T-helper 2 cell (primary cell): ENCODE results near the gene TK1.
"Not testable (repeated sequence)": the region's sequence is repeated elsewhere in the genome, so short reads cannot be mapped to it uniquely, and the experiment has no call there.

Source experiments
- DNase-seq, 5 experiments: peaks; one replicate each; pipeline versions ENCODE4 v3.0.0 to v3.0.0-alpha.2; 2012 to 2022
- total RNA-seq, 2 donors: gene quantifications; one replicate each; lab custom pipeline; 2026; lab: John Stamatoyannopoulos, UW

The TK1 gene, protein sequence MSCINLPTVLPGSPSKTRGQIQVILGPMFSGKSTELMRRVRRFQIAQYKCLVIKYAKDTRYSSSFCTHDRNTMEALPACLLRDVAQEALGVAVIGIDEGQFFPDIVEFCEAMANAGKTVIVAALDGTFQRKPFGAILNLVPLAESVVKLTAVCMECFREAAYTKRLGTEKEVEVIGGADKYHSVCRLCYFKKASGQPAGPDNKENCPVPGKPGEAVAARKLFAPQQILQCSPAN
- 0.94 to 4.2 reads per million in 2 donors for total RNA-seq

DNA sequence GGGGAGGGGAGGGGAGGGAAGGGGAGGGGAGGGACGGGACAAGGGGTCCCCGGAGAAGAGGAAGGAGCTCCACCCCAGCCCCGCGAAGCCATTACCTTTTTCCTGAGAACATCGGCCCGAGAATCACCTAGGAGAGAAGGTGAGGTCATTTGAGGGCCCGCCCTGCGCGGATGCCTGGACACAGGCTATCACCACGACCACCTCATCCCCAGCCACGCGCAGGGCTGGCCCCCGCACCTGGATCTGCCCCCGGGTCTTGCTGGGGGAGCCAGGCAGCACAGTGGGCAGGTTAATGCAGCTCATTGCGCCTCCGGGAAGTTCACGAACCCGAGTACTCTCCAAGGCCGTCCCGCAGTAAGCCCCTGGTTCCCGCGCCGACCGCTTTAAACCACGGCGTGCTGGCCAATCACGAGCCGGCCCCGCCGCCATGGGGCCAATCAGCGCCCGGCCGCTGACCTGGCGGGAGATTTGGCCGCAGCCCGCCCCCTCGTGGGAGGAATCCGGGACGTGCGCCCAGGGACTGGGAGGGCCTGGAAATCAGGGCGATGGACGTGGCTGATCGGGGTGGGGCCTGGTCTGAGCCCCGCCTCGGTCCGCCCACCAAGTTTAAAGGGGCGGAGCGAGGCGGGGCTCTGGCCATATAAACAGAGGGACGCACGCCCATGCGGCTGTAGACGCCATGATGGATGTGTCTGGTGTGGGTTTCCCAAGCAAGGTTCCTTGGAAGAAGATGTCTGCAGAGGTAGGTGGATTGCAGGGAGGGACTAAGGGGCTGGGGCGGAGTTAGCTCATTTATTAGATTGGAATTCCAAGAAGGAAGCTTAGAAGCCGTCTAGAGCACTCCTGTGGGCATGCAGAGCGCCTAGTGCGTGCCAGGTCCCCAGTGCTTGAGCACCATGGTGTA, at the start of gene TK1, which contains the start of gene AFMID:
TK1 (minus strand) TSS at position 361 of the 904 bp plus-strand sequence; CDS start at position 303, 58 bp downstream.
AFMID (plus strand) TSS at position 671 of the 904 bp plus-strand sequence; CDS start at position 680, 9 bp downstream.
- DNase-seq, result peak; percentile 62 to 95 (median 74)

DNA sequence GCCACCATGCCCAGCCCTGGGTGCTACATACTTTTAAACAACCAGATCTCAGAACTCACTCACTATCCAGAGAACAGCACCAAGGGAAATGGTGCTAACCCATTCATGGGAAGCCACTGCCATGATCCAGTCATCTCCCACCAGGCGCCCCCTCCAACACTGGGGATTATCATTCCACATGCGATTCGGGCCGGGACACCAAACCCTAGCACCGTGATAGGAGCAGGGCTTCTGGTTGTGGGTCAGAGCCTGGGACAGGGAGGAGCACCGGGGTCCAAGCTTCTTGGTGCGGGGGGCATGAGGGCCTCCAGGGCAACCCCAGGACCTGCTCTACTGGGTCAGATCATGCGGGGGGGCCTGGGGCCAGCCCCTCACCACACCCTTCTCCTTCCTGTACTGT, 49.0 kb upstream of the TK1 start:
- no peak for DNase-seq

DNA sequence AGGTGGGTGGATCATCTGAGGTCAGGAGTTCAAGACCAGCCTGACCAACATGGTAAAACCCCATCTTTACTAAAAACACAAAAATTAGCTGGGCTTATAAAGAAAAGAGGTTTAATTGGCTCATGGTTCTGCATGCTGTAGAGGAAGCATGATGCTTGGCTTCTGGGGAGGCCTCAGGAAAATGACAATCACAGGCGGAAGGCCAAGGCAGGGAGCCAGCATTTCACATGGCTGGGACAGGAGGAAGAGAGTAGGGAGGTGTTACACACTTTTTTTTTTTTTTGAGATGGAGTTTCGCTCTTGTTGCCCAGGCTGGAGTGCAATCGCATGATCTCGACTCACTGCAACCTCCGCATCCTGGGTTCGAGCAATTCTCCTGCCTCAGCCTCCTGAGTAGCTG, 48.2 kb upstream of the TK1 start:
- DNase-seq, result not testable (repeated sequence)

DNA sequence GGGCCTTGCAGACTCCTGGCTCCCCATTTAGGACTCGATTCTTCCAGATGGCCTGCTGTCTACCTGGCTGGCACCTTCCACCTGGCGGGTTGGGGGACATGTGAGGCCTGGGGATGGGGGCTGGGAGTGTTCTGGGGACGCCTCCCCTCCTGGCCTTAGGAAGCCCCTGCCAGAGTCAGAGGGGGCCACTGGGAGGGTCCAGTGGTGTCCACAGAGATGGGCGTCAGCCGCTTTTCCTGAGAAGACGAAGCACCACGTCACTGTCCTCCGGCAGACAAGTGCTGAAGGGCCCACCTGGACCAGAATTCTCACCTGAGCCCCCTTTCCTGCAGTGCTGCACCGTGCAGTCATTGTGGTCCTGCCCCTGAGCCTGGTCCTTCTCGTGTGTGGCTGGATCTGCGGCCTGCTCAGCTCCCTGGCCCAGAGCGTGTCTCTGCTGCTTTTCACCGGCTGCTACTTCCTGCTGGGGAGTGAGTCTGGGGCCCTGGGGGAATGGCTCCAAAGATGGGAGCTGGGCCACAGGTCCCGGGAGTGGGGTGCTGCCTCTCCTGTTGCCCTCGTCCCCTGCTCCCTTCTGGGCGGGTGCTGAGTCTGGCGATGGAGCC, 47.5 kb upstream of the TK1 start:
- no peak for DNase-seq

DNA sequence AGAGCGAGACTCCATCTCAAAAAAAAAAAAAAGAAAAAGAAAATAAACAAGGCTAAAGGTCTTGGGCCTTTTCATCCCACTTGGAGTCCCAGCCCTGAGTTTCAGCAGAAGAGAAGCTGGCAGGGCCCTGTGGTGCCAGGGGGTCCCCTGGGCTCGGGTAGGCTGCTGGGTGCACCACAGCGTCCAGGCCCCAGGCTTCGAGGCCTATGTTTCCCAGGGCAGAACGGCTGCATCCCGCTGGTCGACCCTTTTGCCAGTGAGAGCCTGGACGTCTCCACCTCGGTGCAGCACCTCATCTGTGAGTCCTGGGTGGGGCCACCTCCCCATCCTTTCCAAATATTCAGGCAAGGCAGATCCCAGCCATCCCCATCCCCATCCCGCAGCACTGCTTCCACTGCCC, 46.8 kb upstream of the TK1 start:
- no peak for DNase-seq

DNA sequence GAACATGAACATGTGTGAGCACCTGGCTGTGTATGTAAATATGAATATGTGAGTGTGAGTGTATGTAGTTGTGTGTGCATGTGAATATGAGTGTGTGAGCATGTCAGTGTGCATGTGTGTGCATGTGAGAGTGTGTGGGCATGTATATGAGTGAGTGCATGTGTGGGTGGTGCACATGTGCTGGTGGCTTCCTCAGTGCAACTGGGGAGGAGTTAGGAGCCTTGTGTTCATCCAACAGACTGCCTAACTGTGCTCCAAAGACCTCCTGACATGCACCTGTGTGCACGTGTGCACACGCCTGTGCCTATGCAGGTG, 46.0 kb upstream of the TK1 start:
- no peak for DNase-seq

DNA sequence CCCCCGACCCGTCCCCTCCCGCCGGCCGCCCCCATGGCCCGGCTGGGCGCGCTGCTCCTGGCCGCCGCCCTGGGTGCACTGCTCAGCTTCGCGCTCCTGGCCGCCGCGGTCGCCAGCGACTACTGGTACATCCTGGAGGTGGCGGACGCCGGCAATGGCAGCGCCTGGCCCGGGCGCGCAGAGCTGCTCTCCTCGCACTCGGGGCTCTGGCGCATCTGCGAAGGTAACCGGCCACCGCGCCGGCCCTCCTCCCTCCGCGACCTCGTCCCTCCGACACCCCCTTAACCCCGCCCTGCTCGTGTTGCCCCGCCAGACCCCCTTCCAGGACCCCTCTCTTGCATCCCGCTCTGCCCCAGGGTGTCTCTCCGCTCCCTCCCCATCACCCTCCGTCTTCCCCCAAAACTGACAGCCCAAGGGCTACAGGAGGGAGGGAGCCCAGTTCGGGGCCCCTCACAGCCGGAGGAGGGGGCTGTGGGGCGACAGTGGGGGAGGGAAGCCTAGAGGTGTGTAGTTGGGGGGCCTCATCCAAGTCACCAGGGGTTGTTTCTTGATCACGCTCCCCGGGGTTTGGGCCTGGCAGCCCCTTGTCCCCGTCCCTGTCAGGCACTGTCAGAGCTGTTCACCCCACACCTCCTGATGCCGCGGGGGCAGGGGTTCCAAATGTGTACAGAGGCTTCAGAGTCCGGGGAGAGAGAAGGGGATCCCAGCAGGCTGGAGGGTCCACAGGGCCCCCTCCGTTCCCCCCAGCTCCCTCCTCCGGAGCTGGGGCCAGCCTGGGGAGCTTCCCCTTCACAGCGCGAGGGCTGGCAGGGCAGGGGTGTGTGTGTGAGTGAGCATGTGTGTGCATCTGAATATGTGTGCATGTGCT, 45.4 kb upstream of the TK1 start:
- DNase-seq, result peak in 1 of 5 experiments; percentile 42

DNA sequence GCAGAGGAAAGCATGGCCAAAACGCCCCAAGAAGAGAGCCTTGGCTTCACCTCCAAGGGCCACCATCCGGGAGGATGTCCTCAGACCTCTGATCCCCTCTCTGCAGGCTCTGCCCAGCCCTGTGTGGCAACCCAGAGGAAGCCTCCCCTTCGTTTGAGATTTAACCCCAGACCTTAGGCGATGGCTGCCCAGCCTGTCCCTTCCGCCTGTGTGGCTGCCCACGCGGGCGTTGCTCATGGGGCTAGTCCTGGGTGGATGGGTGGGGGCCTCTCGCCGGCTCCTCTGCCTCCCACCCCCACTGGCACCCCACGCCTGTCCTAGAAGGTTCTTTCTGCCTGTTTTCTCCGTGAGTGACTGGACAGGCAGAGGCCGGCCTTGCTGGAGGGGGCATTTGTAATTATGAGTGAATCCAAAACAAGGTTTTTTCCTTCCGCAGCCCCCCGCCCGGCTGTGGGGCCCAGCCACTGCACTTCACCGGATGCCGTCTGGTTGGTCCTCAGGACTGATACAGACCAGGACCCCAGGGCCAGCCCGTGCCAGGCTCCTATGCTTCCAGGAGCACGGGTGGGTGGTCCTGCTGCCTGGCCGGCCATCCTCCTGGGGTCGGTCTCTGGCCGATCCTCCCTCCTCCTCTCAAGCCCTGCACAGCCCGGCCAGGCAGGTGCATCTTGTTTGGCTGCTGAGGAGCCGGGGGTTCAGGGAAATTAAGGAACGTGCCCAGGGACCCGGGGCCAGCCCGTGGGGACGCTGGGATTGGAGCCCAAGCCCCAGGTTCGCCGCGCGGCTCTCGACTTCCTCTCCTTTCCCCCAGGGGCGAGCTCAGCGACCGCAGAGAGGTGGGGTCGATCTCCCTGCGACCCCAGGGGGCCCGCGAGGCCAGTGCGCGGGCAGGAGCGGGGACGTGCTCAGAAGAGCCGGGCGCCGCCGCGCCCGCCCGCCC, 44.4 kb upstream of the TK1 start, which contains the start of gene TMEM235:
TMEM235 (plus strand) TSS at position 636 of the 940 bp plus-strand sequence. CDS start 393 bp downstream, outside the sequence.
- no peak for DNase-seq

DNA sequence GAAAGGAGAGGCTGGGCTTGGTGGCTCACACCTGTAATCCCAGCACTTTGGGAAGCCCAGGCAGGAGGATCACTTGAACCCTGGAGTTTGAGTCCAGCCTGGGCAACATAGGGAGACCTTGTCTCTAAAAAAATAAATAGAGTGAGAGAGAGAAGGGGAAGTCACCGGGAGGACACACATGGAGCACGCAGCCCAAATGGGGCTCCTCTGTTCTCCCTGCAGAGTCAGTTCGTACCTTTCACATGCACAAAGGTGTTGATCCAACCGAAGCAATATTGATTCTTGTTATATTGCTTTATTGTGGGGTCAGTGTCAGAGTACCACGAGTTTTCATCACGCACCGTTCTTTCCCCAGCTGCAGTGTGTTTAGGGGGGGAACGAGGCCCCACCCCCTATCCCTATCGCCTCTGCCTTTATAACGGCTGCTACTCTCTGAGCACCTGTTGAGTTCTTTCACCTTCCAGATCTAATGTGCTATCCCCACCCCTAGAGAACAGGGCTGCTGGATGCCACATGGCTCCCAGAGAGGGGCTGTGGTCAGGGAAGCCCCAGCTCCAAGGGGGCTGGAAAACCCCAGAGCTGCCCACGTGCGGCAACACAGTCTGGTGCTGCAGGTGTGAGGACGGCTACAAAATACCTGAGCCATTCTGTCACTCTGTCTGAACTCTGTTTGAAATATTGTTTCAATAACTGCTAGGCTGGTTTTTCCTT, 43.6 kb upstream of the TK1 start:
- no peak for DNase-seq

DNA sequence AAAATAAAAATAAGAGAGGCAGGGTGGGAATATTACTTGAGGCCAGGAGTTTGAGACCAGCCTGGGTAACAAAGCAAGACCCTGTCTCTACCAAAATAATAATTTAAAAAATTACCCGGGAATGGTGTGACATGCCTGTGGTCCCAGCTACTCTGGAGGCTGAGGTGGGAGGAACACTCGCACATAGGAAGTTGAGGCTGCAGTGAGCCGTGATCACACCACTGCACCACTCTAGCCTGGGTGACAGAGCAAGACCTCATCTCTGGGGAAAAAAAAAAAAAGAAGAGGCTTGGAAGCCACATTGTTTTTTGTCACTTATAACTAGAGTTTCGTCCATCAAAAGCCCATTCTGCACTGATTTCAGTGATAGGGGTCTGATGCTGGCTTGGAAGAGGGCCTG, 41.3 kb upstream of the TK1 start:
- no peak for DNase-seq

DNA sequence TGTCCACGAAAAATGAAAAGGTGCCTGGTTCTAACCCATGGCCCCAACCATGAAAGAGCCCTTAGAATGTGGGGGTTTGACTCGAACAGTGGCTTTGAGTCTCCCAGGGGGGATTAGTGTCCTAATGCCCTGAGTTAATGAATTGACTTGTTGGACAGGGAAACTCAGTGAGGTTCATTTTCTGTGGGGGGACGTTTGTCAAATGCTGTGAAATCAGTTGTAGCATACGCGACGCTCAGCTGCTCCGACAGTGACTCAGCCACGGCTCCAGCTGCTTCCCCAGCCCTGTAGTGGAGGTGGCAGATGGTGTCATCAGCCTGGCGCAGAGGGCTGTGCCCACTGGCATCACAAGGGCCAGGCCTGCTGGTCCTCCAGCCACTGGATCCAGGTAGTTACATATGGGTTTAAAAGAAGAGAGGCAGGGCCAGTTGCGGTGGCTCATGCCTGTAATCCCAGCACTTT, 40.6 kb upstream of the TK1 start:
- DNase-seq, result no peak

DNA sequence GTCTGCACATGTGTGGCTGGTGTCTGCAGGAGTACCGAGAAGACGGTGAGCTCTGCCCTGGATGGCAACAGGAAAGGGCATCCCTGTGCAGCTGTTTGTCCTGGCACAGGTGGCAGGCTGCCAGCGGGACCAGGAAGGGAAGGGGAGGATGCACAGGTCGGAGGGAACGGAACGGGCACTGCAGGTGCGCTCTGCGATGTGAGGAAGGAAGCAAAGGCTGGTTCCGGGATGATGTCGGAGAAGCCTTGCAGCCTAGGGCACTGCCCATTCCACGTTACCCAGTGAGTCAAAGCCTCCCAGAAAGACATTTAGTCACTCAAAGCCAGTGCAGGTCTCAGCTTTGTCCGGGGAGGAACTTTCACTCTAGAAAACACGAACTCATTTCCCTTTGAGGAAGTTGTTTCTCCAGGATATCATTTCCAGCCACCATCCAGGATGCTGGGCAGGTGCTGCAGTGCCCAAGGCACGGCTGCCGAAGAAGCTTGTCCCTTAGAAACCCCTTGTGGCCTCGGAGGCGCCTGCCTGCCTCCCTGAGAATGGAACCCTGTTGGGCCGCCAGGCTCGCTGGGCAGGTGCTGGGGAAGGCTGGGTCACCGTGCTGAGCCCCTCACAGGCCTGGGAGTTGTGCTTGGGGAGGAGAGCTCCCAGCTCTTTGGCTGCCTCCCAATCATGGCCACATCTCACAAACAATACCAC, 40.1 kb upstream of the TK1 start:
- DNase-seq, result no peak

DNA sequence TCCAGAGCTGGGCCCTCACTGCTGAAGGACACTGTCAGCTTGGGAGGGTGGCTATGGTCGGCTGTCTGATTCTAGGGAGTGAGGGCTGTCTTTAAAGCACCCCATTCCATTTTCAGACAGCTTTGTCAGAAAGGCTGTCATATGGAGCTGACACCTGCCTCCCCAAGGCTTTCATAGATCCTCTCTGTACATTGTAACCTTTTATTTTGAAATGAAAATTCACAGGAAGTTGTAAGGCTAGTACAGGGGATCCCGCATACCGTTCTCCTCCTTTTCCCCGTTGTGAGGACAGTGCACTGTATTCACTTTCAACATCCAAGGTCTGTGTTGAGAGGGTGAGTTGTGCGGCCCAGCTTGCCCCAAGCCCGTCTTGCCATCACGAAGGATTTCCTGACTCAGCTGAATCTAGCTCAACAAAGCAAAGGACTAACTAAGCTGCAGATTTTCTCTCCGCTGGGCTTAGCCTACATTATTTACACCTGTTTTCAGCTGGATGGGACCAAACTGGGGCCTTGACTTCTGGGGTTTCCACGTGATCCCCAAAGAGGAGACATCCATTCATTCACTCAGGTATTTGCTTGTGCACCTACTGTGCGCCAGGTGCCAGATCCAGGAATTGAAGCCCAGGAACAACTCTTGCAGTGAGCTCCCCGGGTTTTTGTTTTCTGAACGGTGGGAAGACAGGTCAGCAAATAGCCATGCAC, 39.4 kb upstream of the TK1 start:
- no peak for DNase-seq

DNA sequence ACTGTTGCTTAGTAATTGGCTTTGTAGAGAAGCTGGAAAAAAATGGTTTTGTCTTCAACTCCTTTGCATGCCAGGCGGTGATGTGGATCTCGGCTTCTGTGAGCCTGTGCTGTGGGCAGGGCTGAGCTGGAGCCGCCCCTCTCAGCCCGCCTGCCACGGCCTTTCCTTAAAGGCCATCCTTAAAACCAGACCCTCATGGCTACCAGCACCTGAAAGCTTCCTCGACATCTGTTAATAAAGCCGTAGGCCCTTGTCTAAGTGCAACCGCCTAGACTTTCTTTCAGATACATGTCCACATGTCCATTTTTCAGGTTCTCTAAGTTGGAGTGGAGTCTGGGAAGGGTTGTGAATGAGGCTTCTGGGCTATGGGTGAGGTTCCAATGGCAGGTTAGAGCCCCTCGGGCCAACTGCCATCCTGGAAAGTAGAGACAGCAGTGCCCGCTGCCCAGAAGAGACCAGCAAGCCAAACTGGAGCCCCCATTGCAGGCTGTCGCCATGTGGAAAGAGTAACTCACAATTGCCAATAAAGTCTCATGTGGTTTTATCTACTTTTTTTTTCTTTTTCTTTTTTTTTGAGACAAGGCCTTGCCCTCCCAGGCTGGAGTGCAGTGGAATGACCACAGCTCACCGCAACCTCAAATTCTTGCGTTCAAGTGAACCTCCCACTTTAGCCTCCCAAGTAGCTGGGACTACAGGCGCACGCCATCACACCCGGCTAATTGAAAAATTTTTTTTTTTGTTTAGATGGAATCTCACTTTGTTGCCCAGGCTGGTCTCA, 38.4 kb upstream of the TK1 start:
- no peak for DNase-seq

DNA sequence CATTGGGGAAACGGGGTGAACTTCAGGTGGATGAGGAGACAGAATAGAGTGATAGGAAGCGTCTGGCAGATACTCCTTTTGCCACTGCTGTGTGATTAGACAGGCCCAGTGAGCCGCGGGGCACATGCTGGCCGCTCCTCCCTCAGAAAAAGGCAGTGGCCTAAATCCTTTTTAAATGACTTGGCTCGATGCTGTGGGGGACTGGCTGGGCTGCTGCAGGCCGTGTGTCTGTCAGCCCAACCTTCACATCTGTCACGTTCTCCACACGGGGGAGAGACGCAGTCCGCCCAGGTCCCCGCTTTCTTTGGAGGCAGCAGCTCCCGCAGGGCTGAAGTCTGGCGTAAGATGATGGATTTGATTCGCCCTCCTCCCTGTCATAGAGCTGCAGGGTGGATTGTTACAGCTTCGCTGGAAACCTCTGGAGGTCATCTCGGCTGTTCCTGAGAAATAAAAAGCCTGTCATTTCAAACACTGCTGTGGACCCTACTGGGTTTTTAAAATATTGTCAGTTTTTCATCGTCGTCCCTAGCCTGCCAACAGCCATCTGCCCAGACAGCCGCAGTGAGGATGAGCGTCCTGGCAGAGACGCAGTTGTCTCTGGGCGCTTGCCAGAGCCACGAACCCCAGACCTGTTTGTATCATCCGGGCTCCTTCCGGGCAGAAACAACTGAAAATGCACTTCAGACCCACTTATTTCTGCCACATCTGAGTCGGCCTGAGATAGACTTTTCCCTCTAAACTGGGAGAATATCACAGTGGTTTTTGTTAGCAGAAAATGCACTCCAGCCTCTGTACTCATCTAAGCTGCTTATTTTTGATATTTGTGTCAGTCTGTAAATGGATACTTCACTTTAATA, 37.6 kb upstream of the TK1 start:
- no peak for DNase-seq

DNA sequence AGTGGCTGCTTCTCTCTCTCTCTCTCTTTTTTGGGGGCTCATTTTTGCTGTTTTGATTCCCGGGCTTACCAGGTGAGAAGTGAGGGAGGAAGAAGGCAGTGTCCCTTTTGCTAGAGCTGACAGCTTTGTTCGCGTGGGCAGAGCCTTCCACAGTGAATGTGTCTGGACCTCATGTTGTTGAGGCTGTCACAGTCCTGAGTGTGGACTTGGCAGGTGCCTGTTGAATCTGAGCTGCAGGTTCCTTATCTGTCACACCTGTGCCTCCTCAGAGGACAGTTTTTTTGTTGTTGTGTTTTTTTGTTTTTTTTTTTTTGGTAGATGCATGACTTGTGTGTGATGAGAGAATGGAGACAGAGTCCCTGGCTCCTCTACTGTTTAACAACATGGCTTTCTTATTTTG, 36.9 kb upstream of the TK1 start:
- DNase-seq, result no peak

DNA sequence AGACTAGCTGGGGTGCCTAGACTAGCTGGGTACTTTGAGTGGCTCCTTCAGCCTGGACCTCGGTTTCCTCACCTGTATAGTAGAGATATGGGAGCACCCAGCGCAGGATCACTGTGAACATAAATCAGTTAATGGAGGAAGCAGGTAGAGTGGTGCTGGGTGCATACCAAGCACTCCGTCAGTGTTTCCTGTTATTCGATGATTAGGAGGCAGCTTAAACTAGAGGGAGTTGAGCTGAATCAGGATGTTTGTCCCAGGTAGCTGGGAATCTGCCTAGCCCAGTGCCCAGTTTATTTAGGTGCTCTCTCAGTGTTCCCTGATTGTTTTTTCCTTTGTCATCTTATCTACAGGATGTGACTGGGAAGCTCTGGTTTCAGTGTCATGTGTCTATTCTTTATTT, 36.2 kb upstream of the TK1 start:
- no peak for DNase-seq
